ENCODE results near the gene GIMAP8. TPM values are rescaled to one million over a fixed set of nuclear protein-coding genes. Genes with fewer than 3 reads are reported as not detected.

GIMAP8 gene
- total and polyA plus RNA-seq, 2 experiments from 2014 or later: 0.06 TPM; not detected in 1

DNA sequence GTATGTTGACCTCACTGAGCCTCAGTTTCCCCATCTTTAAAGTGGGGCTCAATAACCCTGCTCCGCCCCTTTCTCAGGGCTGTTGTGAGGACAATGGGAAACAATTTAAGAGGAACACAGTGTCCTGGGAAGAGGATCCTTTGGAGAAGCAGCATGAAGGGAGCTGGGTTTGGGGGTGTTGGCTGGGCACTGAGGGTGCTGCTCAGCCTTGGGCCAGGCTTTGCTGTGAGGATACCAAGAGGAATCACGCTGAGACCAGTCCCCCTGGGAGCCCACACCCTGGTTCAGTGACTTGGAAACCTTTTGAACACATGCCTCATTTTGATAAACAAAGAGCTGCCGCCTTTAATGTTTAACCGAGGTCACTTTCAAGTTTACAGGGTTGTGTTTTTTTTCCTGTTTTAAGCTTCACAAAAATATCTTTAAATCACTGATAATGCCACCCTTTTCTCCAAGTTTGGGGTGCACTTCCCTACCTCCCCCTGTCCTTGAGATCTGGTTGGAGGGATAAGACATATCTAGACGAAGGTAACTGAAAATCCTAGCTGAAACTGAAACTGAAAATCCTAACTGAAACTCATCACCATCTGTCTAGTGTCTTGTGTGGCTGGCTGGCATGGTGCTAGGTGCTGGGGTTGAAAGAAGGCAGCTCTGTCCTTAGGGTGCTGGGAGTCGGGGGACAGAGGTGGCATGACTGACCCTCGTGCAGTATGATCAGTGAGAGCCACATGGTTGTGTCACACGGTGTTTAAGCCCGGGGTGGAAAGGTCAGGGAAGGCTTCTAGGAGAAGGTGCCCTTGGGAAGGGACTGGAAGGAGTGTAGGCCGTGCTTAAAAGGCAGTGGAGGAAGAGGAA lies 43.6 kb upstream of the GIMAP8 start:
- peaks cover 26% of the 10 kb centered on the region for H3K79me2 ChIP-seq (replicated peaks; ENCODE audit: insufficient read depth)
- peaks cover 5% of the 10 kb centered on the region; the same call in 1 of the 2 replicates for H3K36me3 ChIP-seq (ENCODE audit: insufficient read depth)
- H3K9me2 ChIP-seq (ENCODE audit: insufficient read depth): no peaks in the 10 kb centered on the region
- H3K27ac ChIP-seq (ENCODE audit: low read depth): peak overlapping the region; percentile 69; the same call in 1 of the 2 replicates
- peak overlapping the region; percentile 75 for H3K4me3 ChIP-seq
- Mint-ChIP-seq H3K9me3 (no peaks in the 10 kb centered on the region; the same call in 1 of the 3 replicates), H3K27me3 (ENCODE audit: insufficient read depth, low read depth, poor library complexity) (peaks cover 38% of the 10 kb centered on the region), H3K4me1 (peaks cover 60% of the 10 kb centered on the region), H3K4me3 (peak overlapping the region; percentile 81), H3K36me3 (ENCODE audit: low read depth) (peaks cover 38% of the 10 kb centered on the region), H3K27ac (peak overlapping the region; percentile 88)
- H4K20me1 ChIP-seq (replicated peaks; ENCODE audit: insufficient read depth): no peaks in the 10 kb centered on the region; the same call in 1 of the 2 replicates
- peaks cover 34% of the 10 kb centered on the region for H3F3A ChIP-seq (replicated peaks; ENCODE audit: low read depth)
- peaks cover 37% of the 10 kb centered on the region for H3K4me1 ChIP-seq (ENCODE audit: insufficient read depth)
- ATAC-seq (no peak), DNase-seq (ENCODE audit: low spot score) (no peak)
- no peak for TF ChIP-seq CTCF (conservative IDR thresholded peaks at IDR 0.05; ENCODE audit: low read depth in 2 of 2)
- TF ChIP-seq, protein P1, sequence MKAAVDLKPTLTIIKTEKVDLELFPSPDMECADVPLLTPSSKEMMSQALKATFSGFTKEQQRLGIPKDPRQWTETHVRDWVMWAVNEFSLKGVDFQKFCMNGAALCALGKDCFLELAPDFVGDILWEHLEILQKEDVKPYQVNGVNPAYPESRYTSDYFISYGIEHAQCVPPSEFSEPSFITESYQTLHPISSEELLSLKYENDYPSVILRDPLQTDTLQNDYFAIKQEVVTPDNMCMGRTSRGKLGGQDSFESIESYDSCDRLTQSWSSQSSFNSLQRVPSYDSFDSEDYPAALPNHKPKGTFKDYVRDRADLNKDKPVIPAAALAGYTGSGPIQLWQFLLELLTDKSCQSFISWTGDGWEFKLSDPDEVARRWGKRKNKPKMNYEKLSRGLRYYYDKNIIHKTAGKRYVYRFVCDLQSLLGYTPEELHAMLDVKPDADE (IDR thresholded peaks at IDR 0.05): no peak
- no peak for TF ChIP-seq CREB1 (CRISPR knock-in tag; IDR thresholded peaks at IDR 0.05; ENCODE audit: low read depth)
- TF ChIP-seq, protein P2, sequence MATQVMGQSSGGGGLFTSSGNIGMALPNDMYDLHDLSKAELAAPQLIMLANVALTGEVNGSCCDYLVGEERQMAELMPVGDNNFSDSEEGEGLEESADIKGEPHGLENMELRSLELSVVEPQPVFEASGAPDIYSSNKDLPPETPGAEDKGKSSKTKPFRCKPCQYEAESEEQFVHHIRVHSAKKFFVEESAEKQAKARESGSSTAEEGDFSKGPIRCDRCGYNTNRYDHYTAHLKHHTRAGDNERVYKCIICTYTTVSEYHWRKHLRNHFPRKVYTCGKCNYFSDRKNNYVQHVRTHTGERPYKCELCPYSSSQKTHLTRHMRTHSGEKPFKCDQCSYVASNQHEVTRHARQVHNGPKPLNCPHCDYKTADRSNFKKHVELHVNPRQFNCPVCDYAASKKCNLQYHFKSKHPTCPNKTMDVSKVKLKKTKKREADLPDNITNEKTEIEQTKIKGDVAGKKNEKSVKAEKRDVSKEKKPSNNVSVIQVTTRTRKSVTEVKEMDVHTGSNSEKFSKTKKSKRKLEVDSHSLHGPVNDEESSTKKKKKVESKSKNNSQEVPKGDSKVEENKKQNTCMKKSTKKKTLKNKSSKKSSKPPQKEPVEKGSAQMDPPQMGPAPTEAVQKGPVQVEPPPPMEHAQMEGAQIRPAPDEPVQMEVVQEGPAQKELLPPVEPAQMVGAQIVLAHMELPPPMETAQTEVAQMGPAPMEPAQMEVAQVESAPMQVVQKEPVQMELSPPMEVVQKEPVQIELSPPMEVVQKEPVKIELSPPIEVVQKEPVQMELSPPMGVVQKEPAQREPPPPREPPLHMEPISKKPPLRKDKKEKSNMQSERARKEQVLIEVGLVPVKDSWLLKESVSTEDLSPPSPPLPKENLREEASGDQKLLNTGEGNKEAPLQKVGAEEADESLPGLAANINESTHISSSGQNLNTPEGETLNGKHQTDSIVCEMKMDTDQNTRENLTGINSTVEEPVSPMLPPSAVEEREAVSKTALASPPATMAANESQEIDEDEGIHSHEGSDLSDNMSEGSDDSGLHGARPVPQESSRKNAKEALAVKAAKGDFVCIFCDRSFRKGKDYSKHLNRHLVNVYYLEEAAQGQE (IDR thresholded peaks at IDR 0.05; ENCODE audit: unreplicated experiment): no peak
- TF ChIP-seq ZNF114 (CRISPR knock-in tag; IDR thresholded peaks at IDR 0.05): no peak
- no peak for TF ChIP-seq ZNF462 (CRISPR knock-in tag; IDR thresholded peaks at IDR 0.05)
- no peak overlapping the region for H2AFZ ChIP-seq
- H3K27me3 ChIP-seq (ENCODE audit: insufficient read depth): no peaks in the 10 kb centered on the region
- H3K4me2 ChIP-seq: peak overlapping the region; percentile 95

All from GM23338 (cell line).